OCI-LY1 (cell line): ENCODE measurements around the gene CCDC32.

Source experiments
- H2AFZ ChIP-seq: fragments of 200-600 bp; sonication (generic), shearing (Covaris generic); 2 replicates; pipeline ENCODE4 v1.6.0; 2014; ENCODE audit warnings: antibody characterized with exemption, mild to moderate bottlenecking, low read length
- H3F3A ChIP-seq: fragments of 200-600 bp; sonication (generic), shearing (Covaris generic); 2 replicates; pipeline ENCODE4 v1.6.0; 2014; ENCODE audit warnings: mild to moderate bottlenecking, antibody characterized with exemption, low read length, moderate library complexity; ENCODE audit not compliant: insufficient read depth
- H3K27ac ChIP-seq: fragments of 200-600 bp; sonication (generic); 2 replicates; pipeline ENCODE4 v1.5.1; 2014; ENCODE audit warnings: low read length, mixed run types, mild to moderate bottlenecking, low read depth; ENCODE audit not compliant: poor library complexity, severe bottlenecking
- H3K27me3 ChIP-seq: fragments of 200-600 bp; sonication (generic); 2 replicates; pipeline ENCODE4 v1.6.0; 2014; ENCODE audit warnings: antibody characterized with exemption, mild to moderate bottlenecking, low read length, moderate library complexity; ENCODE audit not compliant: insufficient read depth
- H3K36me3 ChIP-seq: fragments of 200-600 bp; sonication (generic); 2 replicates; pipeline ENCODE4 v1.6.1; 2014; ENCODE audit warnings: mild to moderate bottlenecking, antibody characterized with exemption, low read length, moderate library complexity, mixed read lengths; ENCODE audit not compliant: insufficient read depth
- H3K4me1 ChIP-seq: fragments of 200-600 bp; sonication (generic); 2 replicates; pipeline ENCODE4 v1.5.1; 2014; ENCODE audit warnings: mild to moderate bottlenecking, low read length, moderate library complexity; ENCODE audit not compliant: insufficient read depth, severe bottlenecking
- H3K4me2 ChIP-seq: fragments of 200-600 bp; sonication (generic), shearing (Covaris generic); 2 replicates; pipeline ENCODE4 v1.6.1; 2014; ENCODE audit warnings: low read length
- H3K4me3 ChIP-seq: fragments of 200-600 bp; sonication (generic); 2 replicates; pipeline ENCODE4 v1.5.1; 2014; ENCODE audit warnings: low read length, low read depth, mild to moderate bottlenecking, mixed read lengths; ENCODE audit not compliant: poor library complexity, severe bottlenecking
- H3K79me2 ChIP-seq: fragments of 200-600 bp; shearing (Covaris generic); 2 replicates; pipeline ENCODE4 v1.6.1; 2016; ENCODE audit warnings: mixed run types, low read length, mixed read lengths; ENCODE audit not compliant: insufficient read depth
- H3K9ac ChIP-seq: fragments of 200-600 bp; sonication (generic), shearing (Covaris generic); 2 replicates; pipeline ENCODE4 v1.6.1; 2014; ENCODE audit warnings: mild to moderate bottlenecking, low read length, mixed read lengths
- H3K9me2 ChIP-seq: fragments of 200-600 bp; sonication (generic), shearing (Covaris generic); 2 replicates; pipeline ENCODE4 v1.6.1; 2014; ENCODE audit warnings: low read depth, mild to moderate bottlenecking, low read length, mixed read lengths
- H3K9me3 ChIP-seq: fragments of 200-600 bp; shearing (Covaris generic); 2 replicates; pipeline ENCODE4 v1.6.1; 2014; ENCODE audit warnings: low read length, mixed read lengths
- H4K20me1 ChIP-seq: fragments of 200-600 bp; sonication (generic), shearing (Covaris generic); 2 replicates; pipeline ENCODE4 v1.6.0; 2016; ENCODE audit warnings: mild to moderate bottlenecking, low read length; ENCODE audit not compliant: insufficient read depth
- EZH2 ChIP-seq: fragments of 200-600 bp; sonication (generic), shearing (Covaris generic); IDR thresholded peaks from 2 replicates; pipeline ENCODE4 v1.8.0; 2017; ENCODE audit warnings: borderline replicate concordance, mixed run types, mild to moderate bottlenecking, antibody characterized with exemption, low read length, moderate library complexity, mixed read lengths
- TF ChIP-seq, protein P1 (sequence below): fragments of 200-600 bp; sonication (generic), shearing (Covaris generic); IDR thresholded peaks from 2 replicates; pipeline ENCODE4 v1.5.1; 2017; ENCODE audit warnings: mild to moderate bottlenecking, antibody characterized with exemption, low read length, moderate library complexity, mixed read lengths

The CCDC32 gene

DNA sequence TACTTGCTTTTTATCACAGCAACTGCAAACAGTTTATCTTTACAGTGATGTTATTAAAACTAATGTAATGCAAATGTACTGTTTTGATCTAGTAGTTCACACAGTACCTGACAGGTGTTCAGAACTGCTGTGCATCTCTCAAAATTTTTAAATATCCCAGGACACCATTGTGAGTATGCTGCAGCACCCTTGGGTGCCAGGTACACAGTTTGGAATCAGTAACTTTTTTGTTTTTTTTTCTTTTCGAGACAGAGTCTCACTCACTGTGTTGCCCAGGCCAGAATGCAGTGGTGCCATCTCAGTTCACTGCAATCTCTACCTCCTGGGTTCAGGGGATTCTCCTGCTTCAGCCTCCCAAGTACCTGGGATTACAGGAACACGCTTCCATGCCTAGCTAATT, 32.2 kb upstream of the CCDC32 start:
- Histone ChIP-seq H3K79me2 (peaks cover 72% of the 10 kb centered on the region), H3K4me3 (no peak overlapping the region), H3K27ac (no peak overlapping the region), H2AFZ (no peak overlapping the region), H3F3A (peaks cover 5% of the 10 kb centered on the region; the same call in 1 of the 2 replicates), H3K4me2 (no peak overlapping the region), H3K9me2 (no peaks in the 10 kb centered on the region), H4K20me1 (no peaks in the 10 kb centered on the region), H3K9ac (no peak overlapping the region), H3K36me3 (peaks cover 12% of the 10 kb centered on the region), H3K27me3 (no peaks in the 10 kb centered on the region), H3K4me1 (peaks cover 27% of the 10 kb centered on the region), H3K9me3 (no peaks in the 10 kb centered on the region)
- TF ChIP-seq EZH2 = no peak
- TF ChIP-seq, protein P1, sequence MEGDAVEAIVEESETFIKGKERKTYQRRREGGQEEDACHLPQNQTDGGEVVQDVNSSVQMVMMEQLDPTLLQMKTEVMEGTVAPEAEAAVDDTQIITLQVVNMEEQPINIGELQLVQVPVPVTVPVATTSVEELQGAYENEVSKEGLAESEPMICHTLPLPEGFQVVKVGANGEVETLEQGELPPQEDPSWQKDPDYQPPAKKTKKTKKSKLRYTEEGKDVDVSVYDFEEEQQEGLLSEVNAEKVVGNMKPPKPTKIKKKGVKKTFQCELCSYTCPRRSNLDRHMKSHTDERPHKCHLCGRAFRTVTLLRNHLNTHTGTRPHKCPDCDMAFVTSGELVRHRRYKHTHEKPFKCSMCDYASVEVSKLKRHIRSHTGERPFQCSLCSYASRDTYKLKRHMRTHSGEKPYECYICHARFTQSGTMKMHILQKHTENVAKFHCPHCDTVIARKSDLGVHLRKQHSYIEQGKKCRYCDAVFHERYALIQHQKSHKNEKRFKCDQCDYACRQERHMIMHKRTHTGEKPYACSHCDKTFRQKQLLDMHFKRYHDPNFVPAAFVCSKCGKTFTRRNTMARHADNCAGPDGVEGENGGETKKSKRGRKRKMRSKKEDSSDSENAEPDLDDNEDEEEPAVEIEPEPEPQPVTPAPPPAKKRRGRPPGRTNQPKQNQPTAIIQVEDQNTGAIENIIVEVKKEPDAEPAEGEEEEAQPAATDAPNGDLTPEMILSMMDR = no peak

DNA sequence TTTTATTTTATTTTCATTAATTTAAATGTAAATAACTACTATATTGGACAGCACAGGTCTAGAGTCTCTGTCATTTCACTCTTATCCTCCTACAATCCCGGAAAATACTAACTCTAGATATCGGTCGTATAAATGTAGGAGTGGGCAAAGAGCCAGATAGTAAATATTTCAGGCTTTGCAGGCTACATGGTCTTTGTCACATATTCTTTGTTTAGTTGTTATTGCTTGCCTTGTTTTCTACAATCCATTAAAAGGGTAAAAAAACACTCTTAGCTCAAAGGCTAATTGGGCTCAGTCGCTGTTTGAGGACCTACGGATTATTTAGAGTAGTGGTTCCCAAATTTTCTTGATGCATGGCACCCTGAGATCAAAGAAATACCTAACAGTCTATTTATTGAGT, 30.9 kb upstream of the CCDC32 start:
- Histone ChIP-seq H2AFZ (no peak overlapping the region), H3K79me2 (peaks cover 62% of the 10 kb centered on the region), H3K4me2 (peak overlapping the region; percentile 99)

DNA sequence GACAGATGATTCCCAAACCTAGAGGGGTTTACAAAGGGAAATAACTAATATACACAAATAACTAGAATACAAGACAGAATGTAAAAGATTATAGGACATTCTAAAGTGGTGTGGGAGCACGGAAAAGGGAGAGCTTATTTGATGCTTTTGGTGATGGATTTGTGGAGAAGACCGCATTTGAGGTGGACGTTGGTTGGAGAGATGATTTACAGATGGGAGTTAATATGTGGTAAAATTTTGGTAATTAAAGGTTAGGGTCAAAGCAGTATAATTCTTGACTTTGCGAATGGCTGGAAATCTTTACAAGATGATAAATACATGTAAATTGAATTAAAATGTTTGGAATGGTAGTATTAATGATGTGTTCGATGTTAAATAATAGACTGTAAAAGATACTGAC, 30.4 kb upstream of the CCDC32 start:
- Histone ChIP-seq H3K4me1 (peaks cover 43% of the 10 kb centered on the region), H4K20me1 (no peaks in the 10 kb centered on the region), H2AFZ (no peak overlapping the region), H3K4me3 (peak overlapping the region; percentile 80), H3F3A (peaks cover 10% of the 10 kb centered on the region), H3K9ac (peak overlapping the region; percentile 80), H3K9me3 (no peaks in the 10 kb centered on the region), H3K27me3 (no peaks in the 10 kb centered on the region), H3K9me2 (no peaks in the 10 kb centered on the region), H3K79me2 (peaks cover 57% of the 10 kb centered on the region), H3K36me3 (peaks cover 5% of the 10 kb centered on the region; the same call in 1 of the 2 replicates), H3K4me2 (peak overlapping the region; percentile 99), H3K27ac (peak overlapping the region; percentile 92)
- TF ChIP-seq, protein P1 = no peak

More for the DNA sequence above, 30.9 kb upstream of the CCDC32 start:
- Histone ChIP-seq H3K27me3 (no peaks in the 10 kb centered on the region), H3K36me3 (peaks cover 7% of the 10 kb centered on the region), H3K27ac (no peak overlapping the region), H3K4me1 (peaks cover 37% of the 10 kb centered on the region), H4K20me1 (no peaks in the 10 kb centered on the region), H3F3A (peaks cover 10% of the 10 kb centered on the region), H3K4me3 (peak overlapping the region; percentile 80), H3K9me3 (no peaks in the 10 kb centered on the region), H3K9me2 (no peaks in the 10 kb centered on the region), H3K9ac (peak overlapping the region; percentile 80)
- TF ChIP-seq EZH2 = no peak
- TF ChIP-seq, protein P1 = no peak
